ENCODE results near the gene RB1. TPM values are rescaled to one million over a fixed set of nuclear protein-coding genes. Genes with fewer than 3 reads are reported as not detected.
"Not testable (repeated sequence)": the region's sequence is repeated elsewhere in the genome, so short reads cannot be mapped to it uniquely, and the experiment has no call there.

RB1 gene
- total and polyA plus RNA-seq, 8 donors, result 32.1 to 53.1 (median 47.4) TPM

DNA sequence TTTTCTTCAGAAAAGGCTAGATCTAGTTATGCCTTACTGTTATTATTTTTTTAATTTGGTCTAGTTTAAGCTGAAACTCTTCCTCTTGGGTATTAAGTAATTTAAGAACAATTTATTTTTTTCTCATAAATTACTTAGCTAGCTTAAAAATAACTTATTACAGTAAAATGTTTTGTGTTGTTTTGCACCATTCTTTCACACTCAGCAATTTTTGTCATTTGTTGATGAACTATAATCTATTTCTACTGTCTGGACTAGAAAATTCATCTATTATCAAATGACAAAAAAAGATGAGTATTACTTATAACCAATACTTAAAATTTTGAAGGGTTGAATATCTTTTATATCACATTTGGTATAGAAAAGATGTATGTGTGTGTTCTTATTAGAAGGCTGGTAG, 111.0 kb downstream of the RB1 start:
- intact Hi-C loops (cut with DNase I), result loop anchor here in 1 of 2 donors (10.0 kb wide), 1 partner anchor 80 kb away; no protein-coding TSS in a partner anchor
- no peak for DNase-seq

DNA sequence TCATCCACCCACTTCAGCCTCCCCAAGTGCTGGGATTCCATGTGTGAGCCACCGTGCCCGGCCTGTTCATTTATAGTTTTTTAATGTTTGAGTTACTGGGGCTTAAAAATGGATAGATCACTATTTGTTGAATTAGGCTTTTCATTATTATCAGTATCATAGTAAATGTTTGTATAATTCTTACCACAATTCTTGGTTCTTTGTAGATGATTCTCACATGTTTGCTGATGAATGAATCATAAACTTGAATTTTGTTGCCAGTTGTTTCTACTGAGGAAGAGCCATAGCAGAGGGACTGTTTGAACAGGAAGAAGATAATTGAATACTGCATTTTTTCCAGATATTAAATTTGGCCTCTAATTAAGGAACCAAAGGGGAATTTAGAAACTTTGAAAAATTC, 112.0 kb downstream of the RB1 start:
- intact Hi-C loops (cut with DNase I), result loop anchor here in 1 of 2 donors (10.0 kb wide), 1 partner anchor 79 kb away; no protein-coding TSS in a partner anchor
- no peak for ATAC-seq
- Histone ChIP-seq H3K36me3 (peaks cover 0 to 16% of the 10 kb centered on the region in 2 donors), H3K4me3 (no peak overlapping the region), H3K4me1 (peaks cover 7 to 17% of the 10 kb centered on the region in 2 donors), H3K9me3 (no peaks in the 10 kb centered on the region), H3K27ac (no peak overlapping the region), H3K27me3 (no peaks in the 10 kb centered on the region)
- TF ChIP-seq, protein P1, sequence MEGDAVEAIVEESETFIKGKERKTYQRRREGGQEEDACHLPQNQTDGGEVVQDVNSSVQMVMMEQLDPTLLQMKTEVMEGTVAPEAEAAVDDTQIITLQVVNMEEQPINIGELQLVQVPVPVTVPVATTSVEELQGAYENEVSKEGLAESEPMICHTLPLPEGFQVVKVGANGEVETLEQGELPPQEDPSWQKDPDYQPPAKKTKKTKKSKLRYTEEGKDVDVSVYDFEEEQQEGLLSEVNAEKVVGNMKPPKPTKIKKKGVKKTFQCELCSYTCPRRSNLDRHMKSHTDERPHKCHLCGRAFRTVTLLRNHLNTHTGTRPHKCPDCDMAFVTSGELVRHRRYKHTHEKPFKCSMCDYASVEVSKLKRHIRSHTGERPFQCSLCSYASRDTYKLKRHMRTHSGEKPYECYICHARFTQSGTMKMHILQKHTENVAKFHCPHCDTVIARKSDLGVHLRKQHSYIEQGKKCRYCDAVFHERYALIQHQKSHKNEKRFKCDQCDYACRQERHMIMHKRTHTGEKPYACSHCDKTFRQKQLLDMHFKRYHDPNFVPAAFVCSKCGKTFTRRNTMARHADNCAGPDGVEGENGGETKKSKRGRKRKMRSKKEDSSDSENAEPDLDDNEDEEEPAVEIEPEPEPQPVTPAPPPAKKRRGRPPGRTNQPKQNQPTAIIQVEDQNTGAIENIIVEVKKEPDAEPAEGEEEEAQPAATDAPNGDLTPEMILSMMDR (IDR thresholded peaks at IDR 0.05), result no peak
- DNase-seq, result no peak

More for the DNA sequence above, 111.0 kb downstream of the RB1 start:
- Histone ChIP-seq H3K9me3 (no peaks in the 10 kb centered on the region), H3K36me3 (peaks cover 0 to 16% of the 10 kb centered on the region in 2 donors), H3K4me3 (no peak overlapping the region), H3K4me1 (peaks cover 7 to 26% of the 10 kb centered on the region in 2 donors), H3K27me3 (no peaks in the 10 kb centered on the region), H3K27ac (no peak overlapping the region)
- TF ChIP-seq, protein P1 (IDR thresholded peaks at IDR 0.05), result no peak
- no peak for ATAC-seq

DNA sequence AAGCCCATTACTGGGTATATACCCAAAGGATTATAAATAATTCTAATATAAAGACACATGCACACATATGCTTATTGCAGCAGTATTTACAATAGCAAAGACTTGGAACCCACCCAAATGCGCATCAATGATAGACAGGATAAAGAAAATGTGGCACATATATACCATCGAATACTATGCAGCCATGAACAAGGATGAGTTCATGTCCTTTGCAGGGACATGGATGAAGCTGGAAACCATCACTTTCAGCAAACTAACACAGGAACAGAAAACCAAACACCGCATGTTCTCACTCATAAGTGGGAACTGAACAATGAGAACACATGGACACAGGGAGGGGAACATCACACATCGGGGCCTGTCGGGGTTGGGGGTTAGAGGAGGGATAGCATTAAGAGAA, 118.5 kb downstream of the RB1 start:
- H3K27me3 ChIP-seq; ATAC-seq; H3K4me3 ChIP-seq; DNase-seq; H3K27ac ChIP-seq; H3K4me1 ChIP-seq; H3K9me3 ChIP-seq; intact Hi-C loops (cut with DNase I); H3K36me3 ChIP-seq: not testable (repeated sequence)

DNA sequence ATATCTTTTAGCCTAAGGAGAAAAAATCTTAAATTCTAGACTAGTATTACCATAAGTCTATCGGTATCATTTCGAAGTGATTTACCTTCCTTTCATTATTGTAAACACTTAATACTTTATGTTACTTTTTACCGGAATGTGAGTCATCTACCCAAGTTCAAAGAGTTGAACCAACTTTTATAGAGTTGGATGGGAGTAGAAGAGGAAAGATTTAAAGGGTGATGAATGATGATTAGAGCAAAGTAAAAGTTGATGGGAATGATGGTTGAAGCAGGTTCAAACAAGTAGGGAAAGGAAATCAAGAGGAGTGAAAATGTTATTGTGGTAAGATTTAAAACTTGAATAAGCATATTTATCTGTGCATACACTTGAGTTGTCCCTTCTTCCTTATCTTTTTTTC, 120.7 kb downstream of the RB1 start:
- ATAC-seq (no peak), DNase-seq (no peak)
- Histone ChIP-seq H3K4me1 (no peaks in the 10 kb centered on the region), H3K36me3 (no peaks in the 10 kb centered on the region), H3K27me3 (no peaks in the 10 kb centered on the region), H3K4me3 (no peak overlapping the region), H3K9me3 (no peaks in the 10 kb centered on the region), H3K27ac (no peak overlapping the region)
- intact Hi-C loops (cut with DNase I), result no loop called here
- TF ChIP-seq, protein P1 (IDR thresholded peaks at IDR 0.05), result no peak

DNA sequence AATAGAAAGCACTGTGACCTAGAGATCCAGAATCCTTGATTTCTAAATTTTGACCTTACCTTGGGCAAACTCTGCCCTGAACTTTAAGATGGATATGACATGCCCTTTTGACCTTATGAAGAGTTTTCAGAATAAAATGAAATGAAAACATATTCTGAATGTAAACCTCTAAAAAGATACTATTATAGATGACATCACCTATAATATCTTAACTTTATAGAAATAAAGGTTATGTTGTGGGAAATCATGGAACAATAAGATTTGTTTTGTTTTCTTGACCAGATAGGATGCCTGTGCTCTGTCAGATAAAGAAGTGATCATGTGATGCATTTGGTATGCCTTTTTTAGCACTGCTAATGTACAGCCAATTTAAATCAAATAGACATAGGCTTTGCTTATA, 122.5 kb downstream of the RB1 start:
- H3K27me3 ChIP-seq, result no peaks in the 10 kb centered on the region
- no peaks in the 10 kb centered on the region for H3K4me1 ChIP-seq
- H3K9me3 ChIP-seq, result no peaks in the 10 kb centered on the region
- ATAC-seq (no peak), DNase-seq (no peak)
- H3K36me3 ChIP-seq, result no peaks in the 10 kb centered on the region
- TF ChIP-seq, protein P1 (IDR thresholded peaks at IDR 0.05), result no peak
- no peak overlapping the region for H3K27ac ChIP-seq
- intact Hi-C loops (cut with DNase I), result no loop called here
- no peak overlapping the region for H3K4me3 ChIP-seq

DNA sequence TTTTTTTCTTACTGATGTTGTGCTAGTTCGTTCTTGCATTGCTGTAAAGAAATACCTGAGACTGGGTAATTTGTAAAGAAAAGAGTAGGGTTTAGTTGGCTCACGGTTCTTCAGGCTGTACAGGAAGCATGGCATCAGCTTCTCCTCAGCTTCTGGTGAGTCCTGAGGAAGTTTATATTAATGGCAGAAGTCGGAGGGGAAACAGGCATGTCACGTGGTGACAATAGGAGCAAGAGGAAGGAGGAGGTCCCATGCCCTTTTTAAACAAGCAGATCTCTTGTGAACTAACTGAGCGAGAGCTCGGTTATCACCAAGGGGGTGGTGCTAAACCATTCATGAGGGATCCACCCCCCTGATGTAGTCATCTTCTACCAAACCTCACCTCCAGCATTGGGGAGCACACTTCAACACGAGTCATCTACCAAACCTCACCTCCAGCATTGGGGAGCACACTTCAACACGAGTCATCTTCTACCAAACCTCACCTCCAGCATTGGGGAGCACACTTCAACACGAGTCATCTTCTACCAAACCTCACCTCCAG, 123.3 kb downstream of the RB1 start:
- H3K27ac ChIP-seq; H3K9me3 ChIP-seq; H3K27me3 ChIP-seq; H3K4me1 ChIP-seq; ATAC-seq; H3K4me3 ChIP-seq; DNase-seq; intact Hi-C loops (cut with DNase I); H3K36me3 ChIP-seq: not testable (repeated sequence)
